Epithelial cell of proximal tubule (primary cell): ENCODE data around the gene FNTB. TPM values are rescaled to one million over a fixed set of nuclear protein-coding genes. Genes with fewer than 3 reads are reported as not detected.
A peak's percentile ranks its signal among the peaks of the same experiment; 100 is the strongest.

Experiments
- DNase-seq: peaks from one replicate; pipeline ENCODE4 v3.0.0-alpha.2; 2011; ENCODE audit warnings: low read depth
- H3K4me3 ChIP-seq: 2 replicates; pipeline ENCODE4 v1.5.1; 2011; ENCODE audit warnings: low read depth, mild to moderate bottlenecking, low read length
- CTCF ChIP-seq: conservative IDR thresholded peaks from 2 replicates; pipeline ENCODE4 v1.5.1; 2012; ENCODE audit warnings: low read depth, mild to moderate bottlenecking, low read length
- total RNA-seq: library from RNA; depleted of rRNA; stranded (reverse); fragments of >200 nt; gene quantifications from 2 replicates; pipeline ENCODE4 v1.2.3, GENCODE V29; 2015

FNTB gene
- total RNA-seq, 1 donor from 2014 or later, result 16.6 TPM

- TF ChIP-seq CTCF, result no peak
- no peak for DNase-seq
- no peak overlapping the region for H3K4me3 ChIP-seq
Observed at GRCh38 chr14:65011538-65011937, 24.8 kb downstream of the FNTB start.

GRCh38 chr14:65012353-65012752 is 25.7 kb downstream of the FNTB start:
- no peak for DNase-seq
- TF ChIP-seq CTCF, result no peak
- no peak overlapping the region for H3K4me3 ChIP-seq

GRCh38 chr14:65015391-65015790 is 28.7 kb downstream of the FNTB start:
- H3K4me3 ChIP-seq, result no peak overlapping the region
- DNase-seq, result no peak
- TF ChIP-seq CTCF, result no peak

- no peak overlapping the region for H3K4me3 ChIP-seq
- no peak for TF ChIP-seq CTCF
- no peak for DNase-seq
Observed at GRCh38 chr14:65016471-65016870, 29.8 kb downstream of the FNTB start.

GRCh38 chr14:65019944-65020566 is 33.4 kb downstream of the FNTB start:
- H3K4me3 ChIP-seq, result no peak overlapping the region
- peak; percentile 35 for DNase-seq
- peak; percentile 71 for TF ChIP-seq CTCF

GRCh38 chr14:65024957-65025356 is 38.3 kb downstream of the FNTB start:
- no peak for TF ChIP-seq CTCF
- no peak for DNase-seq
- H3K4me3 ChIP-seq, result no peak overlapping the region

GRCh38 chr14:65025818-65026217 is 39.1 kb downstream of the FNTB start:
- no peak for DNase-seq
- H3K4me3 ChIP-seq, result no peak overlapping the region
- TF ChIP-seq CTCF, result no peak
